Measurements from ENCODE around the gene PSMG1.
A peak's percentile ranks its signal among the peaks of the same experiment; 100 is the strongest.
"Not testable (repeated sequence)": the region's sequence is repeated elsewhere in the genome, so short reads cannot be mapped to it uniquely, and the experiment has no call there.

Gene PSMG1

DNA sequence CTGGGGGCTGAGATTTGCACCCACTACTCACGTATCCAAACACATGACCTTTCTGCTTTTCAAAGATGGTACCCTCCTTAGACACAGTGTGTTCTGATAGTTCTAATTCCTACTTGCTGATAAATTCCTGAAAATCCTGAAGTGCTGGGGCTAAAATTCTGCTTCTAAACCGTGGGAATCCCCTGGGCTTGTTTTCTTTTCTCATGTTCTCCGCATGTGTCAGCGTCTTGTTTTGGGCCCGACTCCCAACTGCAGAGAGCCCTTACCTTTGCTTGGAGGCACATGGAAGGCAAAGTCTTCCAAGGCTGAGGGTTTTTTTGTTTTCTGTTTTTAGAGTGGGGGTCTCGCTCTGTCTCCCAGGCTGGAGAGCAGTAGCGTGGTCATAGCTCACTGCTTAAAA lies 27.2 kb downstream of the PSMG1 start:
- no peak for DNase-seq (ENCODE audit: low spot score)

DNA sequence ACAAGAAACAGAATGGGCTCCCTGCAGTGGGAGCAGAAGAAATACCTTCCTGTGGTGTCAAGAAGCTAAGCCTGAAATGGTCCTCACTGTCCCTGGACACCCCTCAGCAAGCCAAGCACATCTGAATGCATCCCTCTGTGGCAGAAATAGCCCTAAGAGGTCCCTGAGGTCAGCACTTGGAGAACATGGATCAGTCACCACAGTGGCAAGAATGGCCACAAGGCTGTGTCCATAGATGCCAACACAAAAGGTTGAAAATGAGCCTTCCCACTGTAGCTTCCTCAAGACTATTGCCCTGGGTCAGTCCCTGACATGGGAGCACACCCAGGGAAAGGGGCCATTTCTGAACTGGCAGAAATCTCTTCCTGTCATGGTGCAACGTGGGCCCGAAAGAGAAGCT lies 27.7 kb downstream of the PSMG1 start:
- no peak for DNase-seq (ENCODE audit: low spot score)

- no peak for DNase-seq (ENCODE audit: low spot score)
These were observed 29.4 kb downstream of the PSMG1 start for GRCh38 chr21:39153842-39154241.

GRCh38 chr21:39153373-39153772 lies 29.9 kb downstream of the PSMG1 start:
- DNase-seq (ENCODE audit: low spot score), result no peak

GRCh38 chr21:39152271-39152670 lies 31.0 kb downstream of the PSMG1 start:
- no peak for DNase-seq (ENCODE audit: low spot score)

- DNase-seq (ENCODE audit: low spot score), result no peak
These were observed 32.4 kb downstream of the PSMG1 start for GRCh38 chr21:39150877-39151276.

GRCh38 chr21:39150316-39150715 lies 32.9 kb downstream of the PSMG1 start:
- no peak for DNase-seq (ENCODE audit: low spot score)

DNA sequence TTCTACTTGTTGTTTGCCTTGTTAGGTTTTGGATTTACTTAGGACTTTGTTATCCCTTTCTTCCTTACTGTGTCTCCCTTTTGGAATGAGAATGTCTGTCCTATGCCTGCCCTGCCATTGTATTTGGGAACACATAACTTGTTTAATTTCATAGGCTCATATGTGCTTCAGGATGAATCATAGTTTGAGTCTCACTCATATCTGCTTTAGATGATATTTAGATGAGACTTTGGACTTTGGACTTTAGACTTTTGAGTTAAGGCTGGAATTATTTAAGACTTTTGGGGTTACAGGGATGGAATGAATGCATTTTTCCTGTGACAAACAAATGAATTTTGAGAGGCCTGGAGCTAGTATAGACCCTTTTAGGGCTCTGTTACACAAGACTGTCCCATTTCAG lies 33.4 kb downstream of the PSMG1 start:
- no peak for DNase-seq (ENCODE audit: low spot score)

GRCh38 chr21:39148975-39149374 lies 34.3 kb downstream of the PSMG1 start:
- DNase-seq (ENCODE audit: low spot score), result no peak

DNA sequence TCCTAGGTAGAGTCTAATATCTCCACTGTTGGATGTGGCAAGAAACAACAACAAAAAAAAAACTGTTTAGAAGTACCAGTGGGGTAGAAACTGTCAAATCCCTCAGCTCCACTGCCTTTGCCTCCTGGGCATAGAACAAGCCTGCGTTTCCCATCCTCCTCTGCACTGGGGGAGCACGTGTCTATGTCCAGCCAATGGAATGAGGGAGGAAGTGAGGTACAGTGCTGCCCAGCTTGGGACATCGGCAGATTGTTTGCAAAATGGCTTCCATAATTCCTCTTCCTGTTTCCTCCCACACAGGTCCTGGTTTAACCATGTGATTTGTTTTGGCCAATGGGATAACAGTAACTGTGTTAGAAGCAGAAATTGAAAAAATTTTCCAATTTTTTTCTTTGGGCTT lies 39.1 kb downstream of the PSMG1 start:
- DNase-seq (ENCODE audit: low spot score), result no peak

- no peak for DNase-seq (ENCODE audit: low spot score)
These were observed 40.3 kb downstream of the PSMG1 start for GRCh38 chr21:39142972-39143371.

DNA sequence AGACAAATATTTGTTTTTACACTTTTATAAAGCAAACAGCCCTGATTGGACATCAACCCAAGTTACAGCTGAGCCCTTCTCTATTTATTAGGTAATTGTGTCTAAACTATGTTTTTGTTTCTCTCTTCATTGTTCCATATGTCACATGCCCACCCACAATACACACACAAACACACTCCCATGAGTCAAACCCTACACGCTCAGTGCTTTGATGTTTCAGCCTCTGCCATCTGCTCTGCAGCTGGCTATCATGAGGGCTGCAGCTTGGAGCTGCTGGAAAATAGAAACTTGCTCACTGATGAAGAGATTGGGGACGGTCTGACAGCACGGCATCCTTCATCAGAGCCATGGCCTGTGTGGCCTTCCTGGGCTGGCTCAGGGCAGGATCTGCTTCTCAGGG lies 41.7 kb downstream of the PSMG1 start:
- DNase-seq (ENCODE audit: low spot score), result peak; percentile 63

DNA sequence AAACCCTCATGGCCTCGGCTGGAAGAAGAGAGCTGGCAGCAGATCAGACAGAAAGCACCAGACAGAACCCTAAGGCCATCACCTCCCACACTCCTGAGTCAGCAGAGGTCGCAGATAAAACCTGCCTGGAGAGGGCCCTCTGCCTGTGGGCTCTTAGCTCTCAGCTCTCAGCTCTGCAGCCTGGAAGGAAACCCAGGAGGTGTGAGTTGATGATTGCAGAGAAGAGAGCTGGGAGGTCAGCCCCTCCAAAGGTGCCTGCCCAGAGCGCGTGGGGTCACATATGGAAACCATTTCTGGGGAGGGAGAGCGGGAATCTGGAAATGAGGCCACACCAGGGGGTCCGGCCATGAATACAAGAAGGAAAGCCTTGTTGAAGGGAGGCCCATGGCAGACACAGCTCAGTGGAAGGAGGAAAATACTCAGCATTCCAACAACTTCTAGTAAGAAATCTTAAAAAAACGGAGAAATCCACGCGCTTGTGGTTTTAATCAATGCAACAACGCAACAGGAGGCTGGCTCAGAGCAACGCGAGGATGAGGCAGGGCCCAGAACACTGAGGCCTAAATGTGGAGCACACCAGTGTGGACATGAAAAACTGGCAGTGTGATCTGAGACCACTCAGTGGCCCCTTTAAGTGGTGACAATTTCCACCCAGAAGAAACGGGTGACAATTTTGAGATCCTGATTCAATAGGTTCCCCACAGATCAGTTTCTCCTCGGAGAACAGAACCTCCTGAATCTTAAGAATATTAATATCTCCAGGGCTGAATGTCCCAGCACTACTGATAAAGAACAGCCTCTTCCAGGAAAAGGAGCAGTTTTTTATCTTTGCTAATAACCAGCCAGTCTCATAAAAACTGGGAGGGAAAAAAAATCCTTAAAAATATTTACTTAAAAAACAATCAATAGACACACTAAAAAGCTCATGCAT lies 45.7 kb downstream of the PSMG1 start:
- peak; percentile 67 for DNase-seq (ENCODE audit: low spot score)

DNA sequence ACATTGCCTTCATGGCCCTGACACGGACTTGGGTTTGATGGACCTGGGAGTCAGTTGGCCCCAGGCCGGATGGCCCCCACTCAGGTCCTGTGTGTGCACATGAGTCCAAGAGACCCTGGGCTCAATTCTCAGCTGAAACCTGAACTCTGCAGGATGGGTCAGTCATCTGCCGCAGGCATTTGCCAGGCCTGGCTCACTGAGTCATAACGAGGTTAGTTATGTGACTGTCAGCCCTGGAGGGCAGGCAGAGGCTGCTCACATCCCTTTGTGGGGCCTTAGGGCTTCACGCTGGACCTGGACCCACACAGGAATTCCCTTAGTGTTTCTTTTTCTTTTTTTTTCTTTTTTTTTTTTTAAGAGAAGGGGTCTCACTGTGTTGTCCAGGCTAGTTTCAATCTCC lies 46.5 kb downstream of the PSMG1 start:
- peak; percentile 59 for DNase-seq (ENCODE audit: low spot score)

GRCh38 chr21:39136138-39136537 lies 47.1 kb downstream of the PSMG1 start:
- DNase-seq (ENCODE audit: low spot score), result not testable (repeated sequence)

DNA sequence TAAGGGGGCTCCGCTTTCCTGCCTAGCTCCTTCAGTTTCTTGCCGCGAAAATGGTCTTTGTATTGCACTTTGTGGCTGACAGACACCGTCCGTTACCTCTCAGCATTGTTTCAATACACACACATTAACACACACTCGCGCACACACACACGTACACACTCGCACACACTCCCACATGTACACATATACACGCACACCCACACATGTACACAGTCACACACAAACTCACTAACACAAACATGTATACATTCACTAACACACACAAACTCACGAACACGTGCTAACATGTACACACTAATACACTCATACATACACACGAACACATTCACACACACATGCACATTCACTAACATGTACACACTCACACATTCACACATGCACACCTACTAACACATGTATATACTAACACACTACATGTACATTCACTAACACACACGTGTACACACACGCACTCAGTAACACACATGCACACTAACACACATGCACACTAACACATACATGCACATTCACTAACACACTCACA lies 48.9 kb downstream of the PSMG1 start:
- no peak for DNase-seq (ENCODE audit: low spot score)

DNA sequence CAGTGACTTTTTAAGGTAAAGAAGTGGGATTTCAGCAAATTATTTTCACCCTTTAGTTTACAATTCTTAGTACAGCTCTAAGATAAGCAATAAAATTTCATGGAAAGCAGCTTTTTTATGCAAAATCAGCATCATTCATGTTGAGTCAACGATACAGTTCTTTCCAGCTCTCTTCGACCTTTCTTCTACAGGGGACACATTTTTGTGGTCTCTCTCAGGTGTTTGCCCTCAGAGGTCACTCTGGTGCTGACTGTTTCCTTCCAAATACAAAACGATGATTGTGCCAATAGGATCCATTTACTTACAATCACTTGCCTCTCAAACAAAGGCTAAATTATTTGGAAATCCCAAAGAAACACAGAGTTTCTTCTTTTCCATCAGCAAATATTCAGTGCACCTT lies 51.0 kb downstream of the PSMG1 start:
- DNase-seq (ENCODE audit: low spot score), result no peak

GRCh38 chr21:39131791-39132190 lies 51.5 kb downstream of the PSMG1 start:
- no peak for DNase-seq (ENCODE audit: low spot score)

DNA sequence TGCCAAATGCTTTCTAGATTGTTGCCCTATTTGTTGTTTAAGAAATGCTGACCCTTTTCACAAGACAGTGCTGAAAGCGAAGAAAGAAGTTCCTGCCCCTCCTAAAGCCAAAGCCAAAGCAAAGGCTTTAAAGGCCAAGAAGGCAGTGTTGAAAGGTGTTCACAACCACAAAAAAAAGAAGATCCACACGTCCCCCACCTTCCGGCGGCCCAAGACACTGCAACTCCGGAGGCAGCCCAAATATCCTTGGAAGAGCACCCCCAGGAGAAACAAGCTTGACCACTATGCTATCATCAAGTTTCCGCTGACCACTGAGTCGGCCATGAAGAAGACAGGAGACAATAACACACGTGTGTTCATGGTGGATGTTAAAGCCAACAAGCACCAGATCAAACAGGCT lies 55.7 kb downstream of the PSMG1 start:
- DNase-seq (ENCODE audit: low spot score), result no peak

DNA sequence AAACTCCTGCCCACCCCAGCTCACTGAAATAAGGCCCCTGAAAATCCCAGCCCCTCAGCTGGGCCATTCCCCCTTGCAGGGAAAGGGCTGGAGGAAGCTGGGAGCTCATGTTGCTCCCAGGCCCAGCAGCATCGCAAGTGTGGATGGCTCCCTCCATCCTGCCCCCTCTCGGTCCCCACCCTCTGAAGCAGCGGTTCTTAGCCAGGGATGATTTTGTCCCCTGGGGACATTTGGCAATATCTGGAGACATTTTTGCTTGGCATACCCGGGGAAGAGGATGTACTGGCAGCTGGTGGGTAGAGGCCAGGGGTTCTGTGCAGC lies 56.8 kb downstream of the PSMG1 start:
- DNase-seq (ENCODE audit: low spot score), result no peak

DNA sequence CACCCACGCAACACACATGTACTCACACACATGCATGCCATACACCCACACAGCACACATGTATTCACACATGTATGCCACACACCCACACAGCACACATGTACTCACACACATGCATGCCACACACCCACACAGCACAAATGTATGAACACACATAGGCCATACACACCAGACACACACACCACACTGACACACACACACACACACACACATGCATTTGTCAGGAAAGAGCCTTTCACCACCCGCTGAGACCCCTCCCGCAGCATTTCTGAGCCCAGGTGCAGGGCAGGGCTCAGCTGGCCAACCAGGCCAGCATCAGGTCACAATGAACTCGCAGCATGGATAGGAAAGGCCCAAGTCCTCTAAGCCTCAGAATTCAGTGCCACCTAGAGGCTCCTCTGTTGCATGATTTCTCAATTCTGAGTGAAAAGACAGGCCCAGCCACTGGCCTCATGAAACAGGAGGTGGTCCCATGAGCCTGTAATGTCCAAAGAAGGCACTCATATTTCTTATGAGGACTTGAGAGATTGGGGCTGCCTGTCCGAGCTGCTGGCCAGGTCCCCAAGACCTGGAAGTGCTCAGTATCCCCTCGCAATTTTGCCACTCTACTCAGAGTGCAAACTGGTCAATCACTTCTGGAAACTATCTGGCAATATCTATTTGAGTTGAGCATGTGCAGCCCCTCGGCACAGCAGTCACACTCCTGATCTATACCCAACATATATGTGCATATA lies 57.3 kb downstream of the PSMG1 start:
- DNase-seq (ENCODE audit: low spot score), result peak; percentile 80
